GM23248 (cell line): ENCODE measurements around the gene CCDC63.

Source experiments
- EZH2 ChIP-seq: fragments of 200-600 bp; sonication (generic); IDR thresholded peaks from 2 replicates; pipeline ENCODE4 v1.6.1; 2018; ENCODE audit warnings: antibody characterized with exemption, mild to moderate bottlenecking; ENCODE audit not compliant: insufficient read depth, poor library complexity, severe bottlenecking
- EZH2phosphoT487 ChIP-seq: fragments of 200-600 bp; sonication (generic); IDR thresholded peaks from 2 replicates; pipeline ENCODE4 v1.6.1; 2018; ENCODE audit warnings: antibody characterized with exemption, moderate library complexity, mild to moderate bottlenecking, low read depth; ENCODE audit not compliant: insufficient read depth

DNA sequence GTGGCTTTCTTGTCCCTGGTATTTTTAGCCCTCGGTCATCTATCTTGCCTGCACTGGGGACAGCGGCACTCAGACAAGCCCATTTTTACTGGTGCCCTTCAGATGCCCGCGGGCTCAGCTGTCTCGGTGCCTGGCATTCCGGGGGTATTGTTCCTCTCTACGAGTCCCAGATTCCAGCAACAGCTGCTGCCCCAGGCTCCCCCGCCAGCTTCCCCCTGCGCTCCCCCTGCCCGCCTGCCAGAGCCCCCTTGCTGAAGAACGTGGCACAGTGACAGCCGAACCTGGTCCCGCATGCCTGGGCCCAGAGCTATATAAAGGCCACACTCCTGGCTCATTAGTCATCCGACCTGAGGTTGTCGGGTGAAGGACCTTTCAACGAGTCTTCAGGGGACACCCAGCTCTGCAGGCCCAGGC is 84.5 kb downstream of the CCDC63 start:
- no peak for TF ChIP-seq EZH2
- no peak for TF ChIP-seq EZH2phosphoT487
